Hepatocyte (in vitro differentiated cells): Measurements from ENCODE around the gene TMEM63B. TPM values are rescaled to one million over a fixed set of nuclear protein-coding genes. Genes with fewer than 3 reads are reported as not detected.
A peak's percentile ranks its signal among the peaks of the same experiment; 100 is the strongest.

Source experiments
- DNase-seq: peaks from one replicate; pipeline ENCODE4 v3.0.0-alpha.2; 2016; ENCODE audit warnings: low spot score
- H2AFZ ChIP-seq: fragments of 200-600 bp; sonication (generic); 2 replicates; pipeline ENCODE4 v1.6.0; 2016; ENCODE audit warnings: antibody characterized with exemption, mild to moderate bottlenecking
- H3K27ac ChIP-seq: fragments of 200-600 bp; sonication (generic); 2 replicates; pipeline ENCODE4 v1.5.1; 2016; ENCODE audit warnings: mild to moderate bottlenecking
- H3K27me3 ChIP-seq: fragments of 200-600 bp; sonication (generic); 2 replicates; pipeline ENCODE4 v1.6.1; 2016
- H3K36me3 ChIP-seq: fragments of 200-600 bp; sonication (generic); replicated peaks from 2 replicates; pipeline ENCODE4 v1.5.1; 2016; ENCODE audit warnings: low read depth; ENCODE audit not compliant: insufficient read depth
- H3K4me1 ChIP-seq: fragments of 200-600 bp; sonication (generic); 2 replicates; pipeline ENCODE4 v1.5.1; 2016; ENCODE audit warnings: mild to moderate bottlenecking, moderate library complexity; ENCODE audit not compliant: insufficient read depth
- H3K4me2 ChIP-seq: fragments of 200-600 bp; sonication (generic); 2 replicates; pipeline ENCODE4 v1.6.0; 2016
- H3K4me3 ChIP-seq: fragments of 200-600 bp; sonication (generic); 2 replicates; pipeline ENCODE4 v1.5.1; 2016; ENCODE audit warnings: mild to moderate bottlenecking
- H3K79me2 ChIP-seq: fragments of 200-600 bp; sonication (generic); 2 replicates; pipeline ENCODE4 v1.6.0; 2017; ENCODE audit warnings: mild to moderate bottlenecking
- H3K9me2 ChIP-seq: fragments of 200-600 bp; sonication (generic); replicated peaks from 2 replicates; pipeline ENCODE4 v1.6.0; 2017; ENCODE audit warnings: mild to moderate bottlenecking; ENCODE audit not compliant: insufficient read depth
- H3K9me3 ChIP-seq: fragments of 200-600 bp; sonication (generic); 2 replicates; pipeline ENCODE4 v1.5.1; 2016; ENCODE audit warnings: low read depth, mild to moderate bottlenecking
- H4K20me1 ChIP-seq: fragments of 200-600 bp; sonication (generic); 2 replicates; pipeline ENCODE4 v1.6.0; 2016; ENCODE audit warnings: mild to moderate bottlenecking; ENCODE audit not compliant: insufficient read depth, poor library complexity, severe bottlenecking
- CTCF ChIP-seq: fragments of 200-600 bp; sonication (generic); IDR thresholded peaks from 2 replicates; pipeline ENCODE4 v1.5.1; 2016; ENCODE audit warnings: antibody characterized with exemption, mild to moderate bottlenecking; ENCODE audit not compliant: poor library complexity
- EZH2 ChIP-seq: fragments of 200-600 bp; sonication (generic); IDR thresholded peaks from 2 replicates; pipeline ENCODE4 v1.6.1; 2016; ENCODE audit warnings: antibody characterized with exemption, mild to moderate bottlenecking, borderline replicate concordance
- EZH2phosphoT487 ChIP-seq: fragments of 200-600 bp; sonication (generic); IDR thresholded peaks from one replicate; pipeline ENCODE4 v1.6.1; 2018; ENCODE audit warnings: antibody characterized with exemption, mild to moderate bottlenecking, low read depth, moderate library complexity; ENCODE audit not compliant: unreplicated experiment, severe bottlenecking
- WGBS: methylation state at CpG from one replicate; pipeline ENCODE4 v1.1.6; 2016; ENCODE audit warnings: low lambda C conversion rate; ENCODE audit errors: missing lambda C conversion rate; 5-methylcytosine and 5-hydroxymethylcytosine counted together
- polyA plus RNA-seq: library from polyadenylated mRNA; unstranded; fragments of >200 nt; fragmentation: Nextera tagmentation; extraction: Ambion mirVana; gene quantifications from 2 replicates; pipeline ENCODE4 v1.2.1, GENCODE V29; 2016
- total RNA-seq: library from RNA; depleted of rRNA; stranded (reverse); fragments of >200 nt; gene quantifications from 2 replicates; pipeline ENCODE4 v1.2.3, GENCODE V29; 2014

Gene TMEM63B
- total and polyA plus RNA-seq, 2 experiments from 2014 or later = 31.4 to 43.5 TPM

- Histone ChIP-seq H3K27me3 (no peaks in the 10 kb centered on the region), H3K9me2 (no peaks in the 10 kb centered on the region), H4K20me1 (no peaks in the 10 kb centered on the region), H3K9me3 (no peaks in the 10 kb centered on the region), H3K79me2 (no peaks in the 10 kb centered on the region), H3K27ac (no peak overlapping the region), H3K4me1 (peaks cover 18% of the 10 kb centered on the region), H3K4me2 (no peak overlapping the region), H2AFZ (no peak overlapping the region), H3K4me3 (no peak overlapping the region), H3K36me3 (no peaks in the 10 kb centered on the region)
- 95% methylated on average over 19 of the region's 19 CpGs for WGBS
- DNase-seq = no peak
- no peak for TF ChIP-seq EZH2phosphoT487
- no peak for TF ChIP-seq CTCF
- no peak for TF ChIP-seq EZH2
Measured at GRCh38 chr6:44152533-44152932, 25.2 kb downstream of the TMEM63B start.

DNA sequence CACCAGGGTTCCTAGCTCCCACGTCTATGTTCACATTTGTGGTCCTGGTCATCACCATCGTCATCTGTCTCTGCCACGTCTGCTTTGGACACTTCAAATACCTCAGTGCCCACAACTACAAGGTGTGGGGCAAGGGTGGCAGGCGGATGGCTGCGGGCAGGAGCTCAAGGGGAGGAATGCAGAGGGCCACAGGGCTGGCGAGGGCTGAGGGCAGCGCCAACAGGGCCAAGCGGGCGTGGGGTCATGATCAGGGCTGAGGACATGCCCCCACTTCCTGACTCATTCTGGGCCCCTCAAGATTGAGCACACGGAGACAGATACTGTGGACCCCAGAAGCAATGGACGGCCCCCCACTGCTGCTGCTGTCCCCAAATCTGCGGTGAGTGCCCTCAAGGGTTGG lies 26.7 kb downstream of the TMEM63B start:
- TF ChIP-seq EZH2phosphoT487 = no peak
- TF ChIP-seq EZH2 = no peak
- TF ChIP-seq CTCF = no peak

GRCh38 chr6:44156494-44157151 lies 29.3 kb downstream of the TMEM63B start:
- no peaks in the 10 kb centered on the region for H3K79me2 ChIP-seq
- H3K4me2 ChIP-seq = no peak overlapping the region
- WGBS = 45% methylated on average over 9 of the region's 9 CpGs
- peak overlapping the region; percentile 65 for H3K27ac ChIP-seq
- H3K9me2 ChIP-seq = no peaks in the 10 kb centered on the region
- no peaks in the 10 kb centered on the region for H3K27me3 ChIP-seq
- peak; percentile 67 for DNase-seq
- H3K36me3 ChIP-seq = no peaks in the 10 kb centered on the region
- H3K4me3 ChIP-seq = no peak overlapping the region
- no peaks in the 10 kb centered on the region for H3K9me3 ChIP-seq
- H4K20me1 ChIP-seq = no peaks in the 10 kb centered on the region
- TF ChIP-seq EZH2 (no peak), EZH2phosphoT487 (no peak), CTCF (no peak)
- no peak overlapping the region for H2AFZ ChIP-seq
- peaks cover 18% of the 10 kb centered on the region for H3K4me1 ChIP-seq

More for the DNA sequence above, 26.7 kb downstream of the TMEM63B start:
- peaks cover 18% of the 10 kb centered on the region for H3K4me1 ChIP-seq
- H3K27me3 ChIP-seq = no peaks in the 10 kb centered on the region
- DNase-seq = no peak
- no peak overlapping the region for H3K4me3 ChIP-seq
- H3K79me2 ChIP-seq = no peaks in the 10 kb centered on the region
- no peaks in the 10 kb centered on the region for H4K20me1 ChIP-seq
- H2AFZ ChIP-seq = no peak overlapping the region
- no peaks in the 10 kb centered on the region for H3K9me2 ChIP-seq
- 94% methylated on average over 12 of the region's 12 CpGs for WGBS
- no peak overlapping the region for H3K4me2 ChIP-seq
- H3K9me3 ChIP-seq = no peaks in the 10 kb centered on the region
- no peak overlapping the region for H3K27ac ChIP-seq
- no peaks in the 10 kb centered on the region for H3K36me3 ChIP-seq
